GM12873 (cell line): ENCODE measurements around the gene CAPN12.
A peak's percentile ranks its signal among the peaks of the same experiment; 100 is the strongest.

Source experiments
- CTCF ChIP-seq: IDR thresholded peaks from 2 replicates; pipeline ENCODE4 v1.5.1; 2012; ENCODE audit warnings: low read depth, mild to moderate bottlenecking, moderate library complexity, low read length, control low read depth; ENCODE audit not compliant: insufficient read depth; ENCODE audit errors: missing control alignments

CAPN12 gene

GRCh38 chr19:38691938-38692457 is 52.3 kb downstream of the CAPN12 start:
- TF ChIP-seq CTCF, result no peak

- TF ChIP-seq CTCF, result no peak
Observed at GRCh38 chr19:38690832-38691231, 53.4 kb downstream of the CAPN12 start.

DNA sequence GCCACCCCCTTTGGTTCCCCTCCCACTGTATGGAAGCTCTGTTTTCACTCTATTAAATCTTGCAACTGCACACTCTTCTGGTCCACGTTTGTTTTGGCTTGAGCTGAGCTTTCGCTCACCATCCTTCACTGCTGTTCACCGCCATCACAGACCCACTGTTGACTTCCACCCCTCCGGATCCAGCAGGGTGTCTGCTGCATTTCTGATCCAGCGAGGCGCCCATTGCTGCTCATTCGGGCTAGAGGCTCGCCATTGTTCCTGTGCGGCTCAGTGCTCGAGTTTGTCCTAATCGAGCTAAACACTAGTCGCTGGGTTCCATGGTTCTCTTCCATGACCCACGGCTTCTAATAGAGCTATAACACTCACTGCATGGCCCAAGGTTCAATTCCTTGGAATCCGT is 54.1 kb downstream of the CAPN12 start:
- no peak for TF ChIP-seq CTCF

DNA sequence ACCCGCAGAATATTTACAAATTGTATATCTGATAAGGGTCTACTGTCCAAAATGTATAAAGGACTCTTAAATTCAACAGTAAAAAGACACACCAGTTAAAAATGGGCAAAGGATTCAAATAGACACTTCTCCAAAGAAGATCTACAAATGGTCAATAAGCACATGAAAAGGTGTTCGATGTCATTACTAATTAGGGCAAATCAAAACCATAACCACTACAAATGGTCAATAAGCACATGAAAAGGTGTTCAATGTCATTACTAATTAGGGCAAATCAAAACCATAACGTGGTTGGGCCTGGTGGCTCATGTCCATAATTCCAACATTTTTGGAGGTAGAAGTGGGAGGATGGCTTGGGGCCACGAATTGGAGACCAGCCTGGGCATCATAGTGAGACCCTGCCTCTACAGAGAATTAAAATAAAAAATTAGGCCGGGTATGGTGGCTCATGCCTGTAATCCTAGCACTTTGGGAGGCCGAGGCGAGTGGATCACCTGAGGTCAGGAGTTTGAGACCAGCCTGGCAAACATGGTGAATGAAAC is 56.4 kb downstream of the CAPN12 start:
- no peak for TF ChIP-seq CTCF

DNA sequence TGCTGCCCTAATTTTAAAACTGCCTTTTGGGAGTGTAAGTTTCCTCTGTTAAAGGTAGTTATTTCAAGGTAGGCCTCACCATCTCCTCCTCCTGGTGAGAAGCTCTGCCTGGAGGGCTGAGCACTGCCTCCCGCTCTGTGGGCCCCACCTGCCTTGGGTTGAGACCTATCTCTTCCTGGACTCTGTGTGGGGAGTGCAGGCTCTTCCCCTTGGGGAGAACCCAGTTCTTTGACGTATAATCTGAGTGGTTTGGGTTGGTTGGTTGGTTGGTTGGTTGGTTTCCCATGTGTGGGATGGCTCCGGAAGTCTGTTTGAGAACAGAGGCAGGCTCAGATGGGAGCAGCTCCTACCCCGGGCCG is 57.8 kb downstream of the CAPN12 start:
- TF ChIP-seq CTCF, result peak; percentile 24

GRCh38 chr19:38685666-38686529 is 58.4 kb downstream of the CAPN12 start:
- TF ChIP-seq CTCF, result peak; percentile 65

DNA sequence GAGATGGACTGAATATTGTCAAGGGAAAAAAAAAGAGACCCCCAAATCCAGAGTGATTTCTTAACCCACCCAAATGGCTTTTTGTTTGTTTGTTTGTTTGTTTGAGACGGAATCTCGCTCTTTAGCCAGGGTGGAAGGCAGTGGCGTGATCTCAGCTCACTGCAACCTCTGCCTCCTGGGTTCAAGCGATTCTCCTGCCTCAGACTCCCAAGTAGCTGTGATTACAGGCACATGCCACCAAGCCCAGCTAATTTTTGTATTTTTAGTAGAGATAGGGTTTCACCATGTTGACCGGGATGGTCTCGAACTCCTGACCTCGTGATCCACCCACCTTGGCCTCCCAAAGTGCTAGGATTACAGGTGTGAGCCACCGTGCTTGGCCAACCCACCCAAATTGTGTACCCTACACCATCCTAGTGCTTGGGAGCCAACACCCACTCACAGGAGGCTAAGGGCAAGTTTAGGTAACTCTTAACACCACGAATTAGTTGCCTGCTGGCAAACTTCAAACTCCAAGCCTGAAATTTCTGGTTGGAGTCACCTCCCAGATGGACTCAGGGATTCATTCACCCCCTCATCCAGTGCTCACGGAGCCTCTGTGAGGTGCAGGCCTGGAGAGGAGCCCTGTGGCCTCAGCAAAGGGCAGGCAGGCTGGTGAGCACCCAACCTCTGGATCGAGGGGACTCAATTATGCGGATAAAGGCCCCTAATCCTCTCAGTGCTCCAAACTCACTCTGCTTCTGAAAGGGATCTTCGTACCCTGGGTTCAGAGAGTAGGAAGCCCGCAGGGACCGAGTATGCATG is 59.2 kb downstream of the CAPN12 start:
- no peak for TF ChIP-seq CTCF
